A549 (cell line): ENCODE measurements around the gene DAB2IP. TPM values are rescaled to one million over a fixed set of nuclear protein-coding genes. Genes with fewer than 3 reads are reported as not detected.
A peak's percentile ranks its signal among the peaks of the same experiment; 100 is the strongest.

Source experiments
- ATAC-seq, 2 experiments: fragments of 200-7000 bp in 1 of 2; fragments of >200 bp in 1 of 2; cut with Nextera tagmentation in 1 of 2; cut with Tn5 transposase in 1 of 2; 3 replicates each; pipeline versions ENCODE4 v1.8.0 to v1.9.1; 2018 to 2020; ENCODE audit warnings: mild to moderate bottlenecking in 1 of 2, moderate library complexity in 1 of 2
- CTCF ChIA-PET: fragments of 300-600 bp; sonication (Branson Sonifier 250); formaldehyde crosslinking; extraction: SDS; loops from one replicate; lab custom pipeline; 2021; ENCODE audit warnings: antibody characterized with exemption, inconsistent platforms; lab: Yijun Ruan, JAX
- POLR2A ChIA-PET: fragments of 350-600 bp; formaldehyde crosslinking; extraction: SDS; loops from one replicate; lab custom pipeline; 2021; ENCODE audit warnings: antibody characterized with exemption, inconsistent platforms; lab: Yijun Ruan, JAX
- DNase-seq, 2 experiments: peaks; one replicate each; pipeline versions ENCODE4 v3.0.0 to v3.0.0-alpha.2; 2011 to 2016; ENCODE audit warnings: low read depth in 1 of 2, low spot score in 1 of 2
- FAIRE-seq: peaks from 2 replicates; lab custom pipeline; 2011; peaks lifted over from hg19 to GRCh38; lab: Jason Lieb, UNC
- H3K27ac ChIP-seq, 2 experiments: fragments of >200 bp; sonication (Bioruptor Twin); formaldehyde crosslinking; 3 replicates each; pipeline ENCODE4 v1.5.1; 2016 to 2017
- H3K4me1 ChIP-seq: fragments of >200 bp; sonication (Bioruptor Twin); formaldehyde crosslinking; 3 replicates; pipeline ENCODE4 v1.6.1; 2016
- H3K4me2 ChIP-seq: fragments of >200 bp; sonication (Bioruptor Twin); formaldehyde crosslinking; 3 replicates; pipeline ENCODE4 v1.6.1; 2016
- H3K4me3 ChIP-seq: fragments of >200 bp; sonication (Bioruptor Twin); formaldehyde crosslinking; 3 replicates; pipeline ENCODE4 v1.5.1; 2016
- H3K9me3 ChIP-seq: fragments of >200 bp; sonication (Bioruptor Twin); formaldehyde crosslinking; 3 replicates; pipeline ENCODE4 v1.6.1; 2016
- ATOH8 ChIP-seq: fragments of 250-450 bp; sonication (Bioruptor Pico); IDR thresholded peaks from 2 replicates; pipeline ENCODE4 v1.5.0; 2020; ENCODE audit warnings: low read depth, mild to moderate bottlenecking, moderate library complexity
- BHLHE40 ChIP-seq: IDR thresholded peaks from 2 replicates; pipeline ENCODE4 v1.6.1; 2012; ENCODE audit warnings: low read depth, low read length, inconsistent platforms
- ELK1 ChIP-seq: fragments of 150-350 bp; IDR thresholded peaks from 2 replicates; pipeline ENCODE4 v1.6.1; 2014; ENCODE audit warnings: low read depth, mild to moderate bottlenecking, low read length
- ESRRA ChIP-seq: fragments of 150-350 bp; IDR thresholded peaks from 2 replicates; pipeline ENCODE4 v1.6.1; 2014; ENCODE audit warnings: mild to moderate bottlenecking, low read length, borderline replicate concordance
- FOSL2 ChIP-seq, 2 experiments: fragments of 450-650 bp in 1 of 2; fragments of >200 bp in 1 of 2; sonication (Bioruptor Twin) in 1 of 2; formaldehyde crosslinking; IDR thresholded peaks; 2 replicates each; pipeline versions ENCODE4 v1.5.0 to v1.6.1; 2016 to 2020; ENCODE audit warnings: mild to moderate bottlenecking in 1 of 2, moderate library complexity in 1 of 2
- FOXS1 ChIP-seq: fragments of 250-450 bp; sonication (Bioruptor Pico); IDR thresholded peaks from 2 replicates; pipeline ENCODE4 v1.5.0; 2020; ENCODE audit warnings: mild to moderate bottlenecking, moderate library complexity
- HDAC2 ChIP-seq: fragments of 200-600 bp; sonication (generic); IDR thresholded peaks from 2 replicates; pipeline ENCODE4 v1.6.1; 2016
- HES2 ChIP-seq: fragments of >200 bp; sonication (Bioruptor Twin); formaldehyde crosslinking; IDR thresholded peaks from 2 replicates; pipeline ENCODE4 v1.6.1; 2016
- HOXA7 ChIP-seq: fragments of 250-450 bp; sonication (Bioruptor Pico); IDR thresholded peaks from 2 replicates; pipeline ENCODE4 v1.5.0; 2020; ENCODE audit warnings: mild to moderate bottlenecking, moderate library complexity
- HOXB13 ChIP-seq: fragments of 250-450 bp; sonication (Bioruptor Pico); IDR thresholded peaks from 2 replicates; pipeline ENCODE4 v1.5.0; 2020; ENCODE audit warnings: low read depth, mild to moderate bottlenecking, moderate library complexity
- NFE2L2 ChIP-seq: fragments of 150-350 bp; conservative IDR thresholded peaks from 2 replicates; pipeline ENCODE4 v1.6.1; 2014; ENCODE audit warnings: low read length
- PBX3 ChIP-seq: IDR thresholded peaks from 2 replicates; pipeline ENCODE4 v1.6.1; 2012
- POLR2AphosphoS2 ChIP-seq: conservative IDR thresholded peaks from 2 replicates; pipeline ENCODE4 v1.6.1; 2012; ENCODE audit warnings: low read length, improper control_type of control experiment, inconsistent platforms
- RCOR1 ChIP-seq: fragments of 150-350 bp; IDR thresholded peaks from 2 replicates; pipeline ENCODE4 v1.6.1; 2014; ENCODE audit warnings: antibody characterized with exemption, low read length, low read depth
- RFX5 ChIP-seq: fragments of 450-650 bp; IDR thresholded peaks from 2 replicates; pipeline ENCODE4 v1.7.1; 2014; ENCODE audit warnings: antibody characterized with exemption, mild to moderate bottlenecking, moderate library complexity
- RNF2 ChIP-seq: fragments of 200-600 bp; sonication (generic); IDR thresholded peaks from 2 replicates; pipeline ENCODE4 v1.6.1; 2016; ENCODE audit warnings: low read depth, mild to moderate bottlenecking, antibody characterized with exemption, moderate library complexity, borderline replicate concordance
- SMC3 ChIP-seq: fragments of >200 bp; sonication (Bioruptor Twin); formaldehyde crosslinking; IDR thresholded peaks from 3 replicates; pipeline ENCODE4 v1.6.1; 2018; ENCODE audit warnings: inconsistent platforms
- TFCP2L1 ChIP-seq: fragments of 250-450 bp; sonication (Bioruptor Pico); IDR thresholded peaks from 2 replicates; pipeline ENCODE4 v1.5.0; 2021; ENCODE audit warnings: mild to moderate bottlenecking
- ZNF302 ChIP-seq: fragments of 250-450 bp; sonication (Bioruptor Pico); IDR thresholded peaks from 2 replicates; pipeline ENCODE4 v1.9.0; 2021; ENCODE audit warnings: inconsistent platforms, mild to moderate bottlenecking, moderate library complexity
- WGBS: methylation state at CpG from one replicate; pipeline ENCODE4 v1.1.6; 2017; ENCODE audit errors: missing lambda C conversion rate; 5-methylcytosine and 5-hydroxymethylcytosine counted together
- polyA plus RNA-seq, 4 experiments: library from polyadenylated mRNA; depleted of rRNA in 3 of 4; stranded (reverse); fragments of >200 nt; fragmentation: RNase III in 1 of 4; extraction: RNeasy Plus Mini Kit Qiagen cat#74134 plus additional on column Dnase treatment in 1 of 4; gene quantifications; 2 replicates in 3 of 4; 3 replicates in 1 of 4; pipeline ENCODE4 v1.2.3, GENCODE V29; 2011 to 2017
- TF ChIP-seq, protein P1 (sequence below): IDR thresholded peaks from 2 replicates; pipeline ENCODE4 v1.6.1; 2012
- TF ChIP-seq, protein P2 (sequence below): fragments of 200-600 bp; sonication (generic); IDR thresholded peaks from 2 replicates; pipeline ENCODE4 v1.6.1; 2016; ENCODE audit warnings: antibody characterized with exemption, mild to moderate bottlenecking, moderate library complexity

Gene DAB2IP
- polyA plus RNA-seq, 2 of the 4 experiments (the other 2 are of a cell fraction): 9.7 to 13.9 TPM

DNA sequence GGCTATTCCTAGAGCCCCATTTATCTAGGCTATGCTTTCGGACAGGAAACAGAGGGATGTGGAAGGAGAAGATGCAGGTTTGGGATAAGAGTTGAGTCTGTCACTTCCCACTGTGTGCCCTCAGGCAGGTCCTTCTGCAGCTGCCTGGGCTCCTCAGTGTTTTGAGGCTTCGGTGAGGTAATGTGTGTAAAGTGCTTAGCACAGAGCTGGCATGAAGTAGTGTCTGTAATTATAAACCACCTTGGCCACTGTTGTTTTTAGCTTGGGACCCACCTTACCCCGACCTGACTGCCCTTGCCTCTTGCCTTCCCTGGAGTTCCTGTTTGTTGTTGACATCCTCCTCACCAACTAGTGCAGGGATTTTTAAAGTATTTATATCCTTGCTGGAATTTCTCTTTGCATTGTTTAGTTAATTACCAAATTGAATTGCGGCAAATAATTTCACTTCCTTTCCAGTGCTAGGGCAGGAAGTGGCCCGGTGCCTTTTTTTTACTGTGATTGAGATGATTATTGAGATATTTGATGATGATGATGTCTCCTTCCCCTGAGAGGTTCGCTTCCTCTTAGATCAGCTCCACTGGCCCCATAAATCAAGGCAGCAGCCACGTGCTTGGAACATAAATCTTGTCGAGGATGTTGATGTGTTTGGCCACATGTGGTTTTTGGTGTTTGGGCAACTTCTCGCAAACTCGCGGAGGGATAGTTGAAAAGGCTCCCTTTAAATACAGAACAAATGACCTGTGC, 38.3 kb upstream of the DAB2IP start:
- DNase-seq: no peak
- Histone ChIP-seq H3K4me2 (peak overlapping the region; percentile 69), H3K9me3 (no peaks in the 10 kb centered on the region), H3K4me3 (no peak overlapping the region), H3K27ac (peak overlapping the region in 1 of 2 experiments; percentile 73; a peak in 3 of 6 replicates), H3K4me1 (peaks cover 32% of the 10 kb centered on the region)
- POLR2A ChIA-PET: no interaction called here
- no peak for ATAC-seq
- WGBS: 69% methylated on average over 11 of the region's 11 CpGs
- CTCF ChIA-PET: interaction anchor here (0.9 to 3.6 kb wide), 5 partner anchors 8 to 67 kb away, joined by 3 to 15 read pairs (median 4); no protein-coding TSS in a partner anchor
- TF ChIP-seq, protein P1, sequence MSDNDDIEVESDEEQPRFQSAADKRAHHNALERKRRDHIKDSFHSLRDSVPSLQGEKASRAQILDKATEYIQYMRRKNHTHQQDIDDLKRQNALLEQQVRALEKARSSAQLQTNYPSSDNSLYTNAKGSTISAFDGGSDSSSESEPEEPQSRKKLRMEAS: no peak
- TF ChIP-seq HES2 (no peak), BHLHE40 (no peak), NFE2L2 (no peak), SMC3 (no peak), ELK1 (no peak), ZNF302 (no peak), POLR2AphosphoS2 (no peak), HOXB13 (CRISPR knock-in tag) (no peak), ESRRA (no peak), ATOH8 (CRISPR knock-in tag) (no peak), TFCP2L1 (CRISPR knock-in tag) (no peak), FOSL2 (IDR thresholded peaks at IDR 0.05) (no peak), FOSL2 (CRISPR knock-in tag; IDR thresholded peaks at IDR 0.05) (no peak), RNF2 (no peak), RFX5 (no peak), HDAC2 (no peak)
- no peak for FAIRE-seq

DNA sequence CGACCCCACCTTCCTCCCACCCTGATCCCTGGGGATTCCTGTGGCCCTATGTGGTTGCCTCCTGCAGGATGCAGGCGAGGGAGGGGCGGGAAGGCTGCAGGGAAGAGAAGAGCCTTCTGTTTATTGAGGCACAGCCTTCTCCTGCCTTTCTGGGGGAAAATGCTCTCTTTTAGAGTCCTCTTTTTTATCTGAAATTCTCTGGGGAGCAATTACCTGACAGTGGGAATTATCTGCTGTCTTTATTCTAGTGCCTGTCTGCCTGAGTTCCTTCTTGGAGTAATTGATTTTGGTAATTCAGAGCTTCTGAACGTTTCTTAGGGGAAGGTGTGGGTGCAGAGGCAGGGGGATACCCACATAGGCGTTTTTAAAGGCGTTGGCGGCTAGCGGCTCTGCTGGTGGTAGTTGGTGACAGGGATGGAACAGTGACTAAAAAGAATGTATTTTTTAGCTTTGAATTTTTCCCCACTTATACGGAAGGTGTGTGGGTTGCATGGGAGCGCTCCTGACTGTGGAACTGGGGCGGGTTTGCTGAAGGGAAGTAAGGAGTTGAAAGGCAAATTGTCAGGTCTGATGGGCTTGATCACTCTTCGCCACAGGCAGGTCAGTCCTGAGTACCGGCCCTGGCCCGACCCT, 35.2 kb upstream of the DAB2IP start:
- Histone ChIP-seq H3K27ac (no peak overlapping the region), H3K4me1 (peaks cover 14% of the 10 kb centered on the region), H3K9me3 (no peaks in the 10 kb centered on the region), H3K4me2 (no peak overlapping the region), H3K4me3 (no peak overlapping the region)
- ATAC-seq (no peak), FAIRE-seq (no peak), DNase-seq (no peak)
- ChIA-PET POLR2A (no interaction called here), CTCF (interaction anchor here (4.0 kb wide), 1 partner anchor 66 kb away, joined by 18 read pairs; no protein-coding TSS in a partner anchor)
- 77% methylated on average over 14 of the region's 14 CpGs for WGBS
- no peak for TF ChIP-seq RFX5
- TF ChIP-seq ZNF302: no peak
- TF ChIP-seq RCOR1: no peak
- TF ChIP-seq PBX3: no peak
- no peak for TF ChIP-seq FOXS1 (CRISPR knock-in tag)
- TF ChIP-seq, protein P1: no peak
- TF ChIP-seq, protein P2, sequence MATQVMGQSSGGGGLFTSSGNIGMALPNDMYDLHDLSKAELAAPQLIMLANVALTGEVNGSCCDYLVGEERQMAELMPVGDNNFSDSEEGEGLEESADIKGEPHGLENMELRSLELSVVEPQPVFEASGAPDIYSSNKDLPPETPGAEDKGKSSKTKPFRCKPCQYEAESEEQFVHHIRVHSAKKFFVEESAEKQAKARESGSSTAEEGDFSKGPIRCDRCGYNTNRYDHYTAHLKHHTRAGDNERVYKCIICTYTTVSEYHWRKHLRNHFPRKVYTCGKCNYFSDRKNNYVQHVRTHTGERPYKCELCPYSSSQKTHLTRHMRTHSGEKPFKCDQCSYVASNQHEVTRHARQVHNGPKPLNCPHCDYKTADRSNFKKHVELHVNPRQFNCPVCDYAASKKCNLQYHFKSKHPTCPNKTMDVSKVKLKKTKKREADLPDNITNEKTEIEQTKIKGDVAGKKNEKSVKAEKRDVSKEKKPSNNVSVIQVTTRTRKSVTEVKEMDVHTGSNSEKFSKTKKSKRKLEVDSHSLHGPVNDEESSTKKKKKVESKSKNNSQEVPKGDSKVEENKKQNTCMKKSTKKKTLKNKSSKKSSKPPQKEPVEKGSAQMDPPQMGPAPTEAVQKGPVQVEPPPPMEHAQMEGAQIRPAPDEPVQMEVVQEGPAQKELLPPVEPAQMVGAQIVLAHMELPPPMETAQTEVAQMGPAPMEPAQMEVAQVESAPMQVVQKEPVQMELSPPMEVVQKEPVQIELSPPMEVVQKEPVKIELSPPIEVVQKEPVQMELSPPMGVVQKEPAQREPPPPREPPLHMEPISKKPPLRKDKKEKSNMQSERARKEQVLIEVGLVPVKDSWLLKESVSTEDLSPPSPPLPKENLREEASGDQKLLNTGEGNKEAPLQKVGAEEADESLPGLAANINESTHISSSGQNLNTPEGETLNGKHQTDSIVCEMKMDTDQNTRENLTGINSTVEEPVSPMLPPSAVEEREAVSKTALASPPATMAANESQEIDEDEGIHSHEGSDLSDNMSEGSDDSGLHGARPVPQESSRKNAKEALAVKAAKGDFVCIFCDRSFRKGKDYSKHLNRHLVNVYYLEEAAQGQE: no peak
- no peak for TF ChIP-seq HOXA7 (CRISPR knock-in tag)
- TF ChIP-seq, all 56 proteins: peak for 0
